A673 (cell line): Measurements from ENCODE around the gene ENGASE. TPM values are rescaled to one million over a fixed set of nuclear protein-coding genes. Genes with fewer than 3 reads are reported as not detected.

Experiments used
- BruUV-seq: library from RNA; stranded (reverse); fragments of 400-500 nt; replicated peaks from 2 replicates; lab custom pipeline; 2021; lab: Mats Ljungman, UMichigan
- CTCF ChIA-PET: fragments of 300-600 bp; sonication (Branson Sonifier 250); formaldehyde crosslinking; loops from one replicate; lab custom pipeline; 2022; ENCODE audit warnings: antibody characterized with exemption; lab: Charles Lee
- POLR2A ChIA-PET: fragments of 300-600 bp; sonication (Branson Sonifier 250); formaldehyde crosslinking; loops from one replicate; lab custom pipeline; 2022; ENCODE audit warnings: antibody characterized with exemption; ENCODE audit not compliant: low non-redundant PET; lab: Charles Lee
- DNase-seq: peaks from one replicate; pipeline ENCODE4 v3.0.0-alpha.2; 2015; ENCODE audit warnings: low spot score
- H3K27ac ChIP-seq: fragments of 200-600 bp; sonication (generic); 2 replicates; pipeline ENCODE4 v1.5.1; 2016; ENCODE audit warnings: mixed run types, low read depth, mild to moderate bottlenecking, mixed read lengths, antibody characterized with exemption, low read length; ENCODE audit not compliant: poor library complexity, severe bottlenecking
- H3K27me3 ChIP-seq: fragments of 200-600 bp; sonication (generic); replicated peaks from 2 replicates; pipeline ENCODE4 v1.6.1; 2017; ENCODE audit warnings: mixed run types, low read depth, mild to moderate bottlenecking, mixed read lengths, antibody characterized with exemption, low read length; ENCODE audit not compliant: insufficient read depth, poor library complexity
- H3K36me3 ChIP-seq: fragments of 200-600 bp; sonication (generic); 2 replicates; pipeline ENCODE4 v1.6.1; 2016; ENCODE audit warnings: mixed run types, mild to moderate bottlenecking, mixed read lengths, antibody characterized with exemption, low read length; ENCODE audit not compliant: insufficient read depth, poor library complexity, severe bottlenecking
- H3K4me1 ChIP-seq: fragments of 200-600 bp; sonication (generic); 2 replicates; pipeline ENCODE4 v1.6.1; 2017; ENCODE audit warnings: mixed run types, mild to moderate bottlenecking, mixed read lengths, antibody characterized with exemption, low read length; ENCODE audit not compliant: insufficient read depth, poor library complexity, severe bottlenecking
- H3K4me3 ChIP-seq: fragments of 200-600 bp; sonication (generic); 2 replicates; pipeline ENCODE4 v1.5.1; 2016; ENCODE audit warnings: low read depth, mixed run types, mild to moderate bottlenecking, mixed read lengths, low read length; ENCODE audit not compliant: poor library complexity, severe bottlenecking
- H3K9me3 ChIP-seq: fragments of 200-600 bp; sonication (generic); 2 replicates; pipeline ENCODE4 v1.6.1; 2016; ENCODE audit warnings: mixed run types, low read depth, mild to moderate bottlenecking, mixed read lengths, antibody characterized with exemption, low read length; ENCODE audit not compliant: poor library complexity, severe bottlenecking
- EZH2 ChIP-seq: fragments of 200-600 bp; sonication (generic); IDR thresholded peaks from 2 replicates; pipeline ENCODE4 v1.6.1; 2017; ENCODE audit warnings: borderline replicate concordance, low read depth, mild to moderate bottlenecking, mixed read lengths, antibody characterized with exemption, low read length; ENCODE audit not compliant: poor library complexity, severe bottlenecking
- intact Hi-C: fragments of 100-400 bp; cut with micrococcal nuclease; formaldehyde crosslinking; loops from one replicate; pipeline ENCODE4 v1.10.0; 2022; ENCODE audit not compliant: unreplicated experiment
- total RNA-seq: library from RNA; stranded (reverse); gene quantifications from 2 replicates; pipeline ENCODE4 v1.2.3, GENCODE V29; 2021
- TF ChIP-seq, protein P1 (sequence below): fragments of 300-800, 200-600 bp; sonication (generic); conservative IDR thresholded peaks from 2 replicates; pipeline ENCODE4 v1.5.1; 2017; ENCODE audit warnings: low read depth, mild to moderate bottlenecking, antibody characterized with exemption, low read length, moderate library complexity, mixed read lengths

ENGASE gene
- total RNA-seq, 1 experiment from 2014 or later, result 24.4 TPM

DNA sequence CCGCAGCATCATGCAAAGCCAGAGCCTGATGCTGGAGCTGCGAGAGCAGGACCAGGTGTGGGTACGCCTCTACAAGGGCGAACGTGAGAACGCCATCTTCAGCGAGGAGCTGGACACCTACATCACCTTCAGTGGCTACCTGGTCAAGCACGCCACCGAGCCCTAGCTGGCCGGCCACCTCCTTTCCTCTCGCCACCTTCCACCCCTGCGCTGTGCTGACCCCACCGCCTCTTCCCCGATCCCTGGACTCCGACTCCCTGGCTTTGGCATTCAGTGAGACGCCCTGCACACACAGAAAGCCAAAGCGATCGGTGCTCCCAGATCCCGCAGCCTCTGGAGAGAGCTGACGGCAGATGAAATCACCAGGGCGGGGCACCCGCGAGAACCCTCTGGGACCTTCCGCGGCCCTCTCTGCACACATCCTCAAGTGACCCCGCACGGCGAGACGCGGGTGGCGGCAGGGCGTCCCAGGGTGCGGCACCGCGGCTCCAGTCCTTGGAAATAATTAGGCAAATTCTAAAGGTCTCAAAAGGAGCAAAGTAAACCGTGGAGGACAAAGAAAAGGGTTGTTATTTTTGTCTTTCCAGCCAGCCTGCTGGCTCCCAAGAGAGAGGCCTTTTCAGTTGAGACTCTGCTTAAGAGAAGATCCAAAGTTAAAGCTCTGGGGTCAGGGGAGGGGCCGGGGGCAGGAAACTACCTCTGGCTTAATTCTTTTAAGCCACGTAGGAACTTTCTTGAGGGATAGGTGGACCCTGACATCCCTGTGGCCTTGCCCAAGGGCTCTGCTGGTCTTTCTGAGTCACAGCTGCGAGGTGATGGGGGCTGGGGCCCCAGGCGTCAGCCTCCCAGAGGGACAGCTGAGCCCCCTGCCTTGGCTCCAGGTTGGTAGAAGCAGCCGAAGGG, 26.4 kb upstream of the ENGASE start:
- intact Hi-C loops, result loop anchor here (5.0 kb wide), 1 partner anchor 34 kb away; no protein-coding TSS in a partner anchor
- Histone ChIP-seq H3K4me1 (peaks cover 10% of the 10 kb centered on the region), H3K27me3 (no peaks in the 10 kb centered on the region), H3K36me3 (no peaks in the 10 kb centered on the region), H3K4me3 (no peak overlapping the region), H3K9me3 (no peaks in the 10 kb centered on the region), H3K27ac (no peak overlapping the region)
- BruUV-seq, result no TSS peak
- CTCF ChIA-PET, result no interaction called here
- POLR2A ChIA-PET, result no interaction called here
- TF ChIP-seq EZH2, result no peak
- TF ChIP-seq, protein P1, sequence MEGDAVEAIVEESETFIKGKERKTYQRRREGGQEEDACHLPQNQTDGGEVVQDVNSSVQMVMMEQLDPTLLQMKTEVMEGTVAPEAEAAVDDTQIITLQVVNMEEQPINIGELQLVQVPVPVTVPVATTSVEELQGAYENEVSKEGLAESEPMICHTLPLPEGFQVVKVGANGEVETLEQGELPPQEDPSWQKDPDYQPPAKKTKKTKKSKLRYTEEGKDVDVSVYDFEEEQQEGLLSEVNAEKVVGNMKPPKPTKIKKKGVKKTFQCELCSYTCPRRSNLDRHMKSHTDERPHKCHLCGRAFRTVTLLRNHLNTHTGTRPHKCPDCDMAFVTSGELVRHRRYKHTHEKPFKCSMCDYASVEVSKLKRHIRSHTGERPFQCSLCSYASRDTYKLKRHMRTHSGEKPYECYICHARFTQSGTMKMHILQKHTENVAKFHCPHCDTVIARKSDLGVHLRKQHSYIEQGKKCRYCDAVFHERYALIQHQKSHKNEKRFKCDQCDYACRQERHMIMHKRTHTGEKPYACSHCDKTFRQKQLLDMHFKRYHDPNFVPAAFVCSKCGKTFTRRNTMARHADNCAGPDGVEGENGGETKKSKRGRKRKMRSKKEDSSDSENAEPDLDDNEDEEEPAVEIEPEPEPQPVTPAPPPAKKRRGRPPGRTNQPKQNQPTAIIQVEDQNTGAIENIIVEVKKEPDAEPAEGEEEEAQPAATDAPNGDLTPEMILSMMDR, result no peak
- DNase-seq, result no peak

GRCh38 chr17:79048826-79049755, 25.5 kb upstream of the ENGASE start:
- ChIA-PET CTCF (interaction anchor here (0.6 kb wide), 1 partner anchor 8 kb away, joined by 3 read pairs; no protein-coding TSS in a partner anchor), POLR2A (no interaction called here)
- no peak overlapping the region for H3K4me3 ChIP-seq
- DNase-seq, result no peak
- no peak overlapping the region for H3K27ac ChIP-seq
- H3K36me3 ChIP-seq, result no peaks in the 10 kb centered on the region
- H3K4me1 ChIP-seq, result peaks cover 10% of the 10 kb centered on the region
- intact Hi-C loops, result loop anchor here (5.0 kb wide), 1 partner anchor 33 kb away; no protein-coding TSS in a partner anchor
- no TSS peak for BruUV-seq
- peaks cover 6% of the 10 kb centered on the region for H3K9me3 ChIP-seq
- H3K27me3 ChIP-seq, result no peaks in the 10 kb centered on the region
- no peak for TF ChIP-seq EZH2
- TF ChIP-seq, protein P1, result no peak

DNA sequence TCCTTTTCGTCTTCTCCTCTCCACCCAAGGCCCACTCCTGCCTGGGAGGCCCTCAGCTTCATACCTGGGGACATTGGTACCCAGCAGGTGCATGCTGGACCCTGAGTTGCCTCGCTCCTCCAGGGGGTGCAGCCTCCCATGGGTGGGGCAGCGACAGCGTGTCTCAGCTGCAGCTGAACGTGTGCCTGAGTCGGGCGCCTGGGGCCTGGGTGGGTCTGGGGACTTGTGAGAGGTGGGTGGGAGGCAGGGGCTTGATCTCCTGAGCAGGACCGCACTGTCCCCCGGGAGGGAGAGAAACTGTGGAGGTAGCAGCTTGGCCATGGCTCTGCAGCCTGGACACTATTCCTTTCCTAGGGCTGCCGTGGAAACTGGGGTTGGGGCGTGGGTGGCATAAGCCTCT, 24.8 kb upstream of the ENGASE start:
- POLR2A ChIA-PET, result no interaction called here
- no TSS peak for BruUV-seq
- CTCF ChIA-PET, result interaction anchor here (0.6 kb wide), 1 partner anchor 9 kb away, joined by 3 read pairs; no protein-coding TSS in a partner anchor

More for the DNA sequence above, 24.8 kb upstream of the ENGASE start:
- peaks cover 10% of the 10 kb centered on the region for H3K9me3 ChIP-seq
- no peaks in the 10 kb centered on the region for H3K36me3 ChIP-seq
- DNase-seq, result no peak
- no peak for TF ChIP-seq EZH2
- TF ChIP-seq, protein P1, result no peak
- H3K27ac ChIP-seq, result no peak overlapping the region
- H3K27me3 ChIP-seq, result no peaks in the 10 kb centered on the region
- peaks cover 10% of the 10 kb centered on the region for H3K4me1 ChIP-seq
- intact Hi-C loops, result loop anchor here (5.0 kb wide), 1 partner anchor 32 kb away; no protein-coding TSS in a partner anchor
- H3K4me3 ChIP-seq, result no peak overlapping the region
